Smooth muscle cell (in vitro differentiated cells): Measurements from ENCODE around the gene SERPINA3. TPM values are rescaled to one million over a fixed set of nuclear protein-coding genes. Genes with fewer than 3 reads are reported as not detected.

ENCODE experiments used
- DNase-seq: peaks from one replicate; lab custom pipeline; 2025; ENCODE audit not compliant: unreplicated experiment; lab: John Stamatoyannopoulos, UW
- H2AFZ ChIP-seq: fragments of 200-600 bp; sonication (generic); 2 replicates; pipeline ENCODE4 v1.6.0; 2016; ENCODE audit warnings: antibody characterized with exemption, low read depth, mild to moderate bottlenecking
- H3F3A ChIP-seq: fragments of 200-600 bp; sonication (generic); 2 replicates; pipeline ENCODE4 v1.6.0; 2017; ENCODE audit warnings: antibody characterized with exemption, low read depth
- H3K27ac ChIP-seq: fragments of 200-600 bp; sonication (generic); 2 replicates; pipeline ENCODE4 v1.5.1; 2016; ENCODE audit warnings: low read depth, mild to moderate bottlenecking
- H3K27me3 ChIP-seq: fragments of 200-600 bp; sonication (generic); 2 replicates; pipeline ENCODE4 v1.6.1; 2016; ENCODE audit warnings: low read depth, mild to moderate bottlenecking
- H3K36me3 ChIP-seq: fragments of 200-600 bp; sonication (generic); 2 replicates; pipeline ENCODE4 v1.5.1; 2016; ENCODE audit warnings: low read depth
- H3K4me1 ChIP-seq: fragments of 200-600 bp; sonication (generic); 2 replicates; pipeline ENCODE4 v1.5.1; 2016; ENCODE audit warnings: low read depth
- H3K4me2 ChIP-seq: fragments of 200-600 bp; sonication (generic); 2 replicates; pipeline ENCODE4 v1.6.0; 2016; ENCODE audit warnings: mild to moderate bottlenecking
- H3K4me3 ChIP-seq: fragments of 200-600 bp; sonication (generic); 2 replicates; pipeline ENCODE4 v1.5.1; 2016; ENCODE audit warnings: mild to moderate bottlenecking
- H3K79me2 ChIP-seq: fragments of 200-600 bp; sonication (generic); 2 replicates; pipeline ENCODE4 v1.6.0; 2016; ENCODE audit warnings: low read depth, mild to moderate bottlenecking
- H3K9ac ChIP-seq: fragments of 200-600 bp; sonication (generic); 2 replicates; pipeline ENCODE4 v1.6.0; 2016; ENCODE audit warnings: low read depth
- H3K9me3 ChIP-seq: fragments of 200-600 bp; sonication (generic); replicated peaks from 2 replicates; pipeline ENCODE4 v1.5.1; 2016; ENCODE audit warnings: low read depth
- H4K20me1 ChIP-seq: fragments of 200-600 bp; sonication (generic); 2 replicates; pipeline ENCODE4 v1.6.0; 2016; ENCODE audit warnings: low read depth
- WGBS: methylation state at CpG from one replicate; pipeline ENCODE4 v1.1.7; 2016; ENCODE audit warnings: low lambda C conversion rate; 5-methylcytosine and 5-hydroxymethylcytosine counted together
- polyA plus RNA-seq: library from polyadenylated mRNA; unstranded; fragments of >200 nt; fragmentation: Nextera tagmentation; extraction: Ambion mirVana; gene quantifications from 2 replicates; pipeline ENCODE4 v1.2.1, GENCODE V29; 2016
- total RNA-seq: library from RNA; depleted of rRNA; stranded (reverse); fragments of >200 nt; gene quantifications from 2 replicates; pipeline ENCODE4 v1.2.3, GENCODE V29; 2014
- TF ChIP-seq, protein P1 (sequence below): fragments of 200-600 bp; sonication (generic); IDR thresholded peaks from 2 replicates; pipeline ENCODE4 v1.5.1; 2017; ENCODE audit warnings: borderline replicate concordance, mild to moderate bottlenecking, antibody characterized with exemption; ENCODE audit not compliant: insufficient read depth, poor library complexity, severe bottlenecking

The SERPINA3 gene
- total and polyA plus RNA-seq, 2 experiments from 2014 or later, result 0.45 to 3.2 TPM

DNA sequence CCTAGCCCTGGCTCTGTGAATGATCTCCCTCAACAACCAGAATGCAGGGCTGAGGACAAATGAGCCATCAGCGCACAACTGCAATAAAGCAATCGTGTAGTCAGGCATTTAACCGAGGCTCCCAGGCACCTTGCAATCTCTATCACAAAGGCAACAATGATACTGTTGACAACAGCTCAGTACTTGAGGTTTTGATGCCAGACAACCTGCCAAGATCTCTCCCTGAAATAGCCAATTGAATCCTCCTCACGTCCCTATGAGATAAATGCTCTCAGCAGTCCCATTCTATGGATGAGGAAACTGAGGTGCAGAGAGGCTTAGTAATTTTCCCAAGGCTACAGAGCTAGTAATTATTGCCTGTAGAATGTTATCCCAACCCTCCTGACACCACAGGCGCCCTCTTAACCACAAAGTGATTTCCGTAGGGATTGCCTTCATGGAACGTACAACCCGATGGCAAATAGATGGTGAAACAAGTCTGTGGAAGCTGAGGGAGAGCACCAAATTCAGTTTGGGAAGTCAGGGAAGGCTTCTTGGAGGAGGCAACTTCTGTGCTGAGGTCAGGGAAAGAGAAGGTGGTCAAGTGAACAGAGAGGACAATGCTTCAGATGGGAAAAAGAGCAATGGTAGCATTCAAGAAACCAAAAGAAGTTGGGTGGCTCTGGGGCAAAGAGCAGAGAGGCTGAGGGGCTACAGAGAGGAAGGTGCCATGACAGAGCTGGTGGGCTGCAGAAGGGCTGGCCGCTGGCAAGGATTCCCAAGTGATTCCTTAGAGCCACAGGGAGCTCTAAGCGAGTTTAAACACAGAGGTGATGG, 12.6 kb downstream of the SERPINA3 start:
- DNase-seq, result no peak
- WGBS, result 88% methylated on average over 10 of the region's 10 CpGs
- no peak overlapping the region for H3K4me3 ChIP-seq
- H3F3A ChIP-seq, result no peaks in the 10 kb centered on the region
- no peaks in the 10 kb centered on the region for H3K4me1 ChIP-seq
- no peaks in the 10 kb centered on the region for H3K36me3 ChIP-seq
- H3K9me3 ChIP-seq, result no peaks in the 10 kb centered on the region
- TF ChIP-seq, protein P1, sequence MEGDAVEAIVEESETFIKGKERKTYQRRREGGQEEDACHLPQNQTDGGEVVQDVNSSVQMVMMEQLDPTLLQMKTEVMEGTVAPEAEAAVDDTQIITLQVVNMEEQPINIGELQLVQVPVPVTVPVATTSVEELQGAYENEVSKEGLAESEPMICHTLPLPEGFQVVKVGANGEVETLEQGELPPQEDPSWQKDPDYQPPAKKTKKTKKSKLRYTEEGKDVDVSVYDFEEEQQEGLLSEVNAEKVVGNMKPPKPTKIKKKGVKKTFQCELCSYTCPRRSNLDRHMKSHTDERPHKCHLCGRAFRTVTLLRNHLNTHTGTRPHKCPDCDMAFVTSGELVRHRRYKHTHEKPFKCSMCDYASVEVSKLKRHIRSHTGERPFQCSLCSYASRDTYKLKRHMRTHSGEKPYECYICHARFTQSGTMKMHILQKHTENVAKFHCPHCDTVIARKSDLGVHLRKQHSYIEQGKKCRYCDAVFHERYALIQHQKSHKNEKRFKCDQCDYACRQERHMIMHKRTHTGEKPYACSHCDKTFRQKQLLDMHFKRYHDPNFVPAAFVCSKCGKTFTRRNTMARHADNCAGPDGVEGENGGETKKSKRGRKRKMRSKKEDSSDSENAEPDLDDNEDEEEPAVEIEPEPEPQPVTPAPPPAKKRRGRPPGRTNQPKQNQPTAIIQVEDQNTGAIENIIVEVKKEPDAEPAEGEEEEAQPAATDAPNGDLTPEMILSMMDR, result no peak
- peaks cover 31% of the 10 kb centered on the region for H3K27me3 ChIP-seq
- no peak overlapping the region for H3K27ac ChIP-seq
- no peak overlapping the region for H2AFZ ChIP-seq
- no peak overlapping the region for H3K4me2 ChIP-seq
- H4K20me1 ChIP-seq, result no peaks in the 10 kb centered on the region
- H3K79me2 ChIP-seq, result no peaks in the 10 kb centered on the region
- H3K9ac ChIP-seq, result no peak overlapping the region

DNA sequence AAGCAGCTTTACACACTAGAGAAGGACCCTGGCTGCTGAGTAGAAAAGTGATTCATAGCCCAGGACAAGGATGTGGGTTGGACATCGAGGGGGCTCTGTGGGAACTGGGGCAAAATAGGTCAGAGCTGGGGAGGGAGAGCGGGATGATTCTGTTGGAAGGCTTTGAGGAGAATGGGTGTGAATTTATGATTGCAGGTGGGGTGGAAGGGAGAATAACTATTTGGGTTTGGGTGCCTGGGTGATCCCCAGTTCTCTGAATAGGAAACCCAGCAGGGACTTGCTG, 13.1 kb downstream of the SERPINA3 start:
- TF ChIP-seq, protein P1, result no peak
- Histone ChIP-seq H3K27ac (no peak overlapping the region), H3K9ac (no peak overlapping the region), H3K9me3 (no peaks in the 10 kb centered on the region), H2AFZ (no peak overlapping the region), H3K27me3 (peaks cover 31% of the 10 kb centered on the region), H3K36me3 (no peaks in the 10 kb centered on the region), H3K4me2 (no peak overlapping the region), H3K4me1 (no peaks in the 10 kb centered on the region), H3K4me3 (no peak overlapping the region), H3K79me2 (no peaks in the 10 kb centered on the region), H3F3A (no peaks in the 10 kb centered on the region), H4K20me1 (no peaks in the 10 kb centered on the region)
- no peak for DNase-seq
- WGBS, result 72% methylated on average over 2 of the region's 2 CpGs

DNA sequence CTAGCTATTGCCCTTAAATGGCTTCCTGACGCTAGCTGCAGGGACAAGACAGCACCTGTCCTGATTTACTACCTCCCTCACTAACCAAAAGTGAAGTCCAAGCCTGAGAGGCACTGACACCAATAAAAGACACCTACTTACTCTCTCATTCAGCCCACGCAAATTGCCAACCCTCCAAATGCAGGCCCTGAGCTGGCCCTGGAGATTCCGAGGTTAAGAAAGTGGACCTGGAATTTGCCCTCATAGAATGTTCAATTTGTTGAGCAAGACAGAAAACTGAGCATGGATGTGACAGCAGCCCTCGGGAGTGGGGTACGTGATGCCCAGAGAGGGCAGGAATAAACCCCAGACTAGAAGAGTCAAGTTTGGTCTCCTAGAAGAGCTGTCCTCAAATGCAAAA, 16.4 kb downstream of the SERPINA3 start:
- Histone ChIP-seq H3K9me3 (no peaks in the 10 kb centered on the region), H3F3A (no peaks in the 10 kb centered on the region), H2AFZ (no peak overlapping the region), H3K4me3 (no peak overlapping the region), H3K36me3 (no peaks in the 10 kb centered on the region), H3K27ac (no peak overlapping the region), H4K20me1 (no peaks in the 10 kb centered on the region), H3K4me1 (no peaks in the 10 kb centered on the region), H3K79me2 (no peaks in the 10 kb centered on the region), H3K27me3 (peaks cover 30% of the 10 kb centered on the region), H3K4me2 (no peak overlapping the region), H3K9ac (no peak overlapping the region)
- 72% methylated on average over 5 of the region's 5 CpGs for WGBS
- TF ChIP-seq, protein P1, result no peak
- no peak for DNase-seq

DNA sequence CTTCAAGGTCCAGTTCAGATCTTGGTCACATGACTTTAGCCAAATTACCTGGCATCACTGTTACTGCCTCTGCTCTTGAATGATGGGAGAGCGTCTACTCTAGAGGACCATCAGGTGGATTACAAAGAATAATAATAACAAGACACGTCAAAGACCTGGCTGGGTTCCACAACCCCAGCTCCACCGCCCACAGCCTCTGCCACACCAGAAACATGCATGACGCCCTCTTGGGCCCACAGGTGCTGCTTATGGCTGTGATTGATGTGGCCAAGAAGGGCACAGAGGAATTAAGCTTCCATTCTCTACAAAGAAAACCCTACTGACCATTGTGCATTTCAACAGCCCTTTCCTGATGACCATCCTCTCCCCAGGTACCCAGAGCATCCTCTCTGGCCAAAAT, 18.2 kb downstream of the SERPINA3 start:
- Histone ChIP-seq H3K27ac (no peak overlapping the region), H4K20me1 (no peaks in the 10 kb centered on the region), H3K36me3 (no peaks in the 10 kb centered on the region), H3K4me2 (no peak overlapping the region), H3K4me1 (no peaks in the 10 kb centered on the region), H3K9me3 (no peaks in the 10 kb centered on the region), H3K4me3 (no peak overlapping the region), H3F3A (no peaks in the 10 kb centered on the region), H3K79me2 (no peaks in the 10 kb centered on the region), H3K27me3 (peaks cover 17% of the 10 kb centered on the region), H3K9ac (no peak overlapping the region), H2AFZ (no peak overlapping the region)
- DNase-seq, result no peak
- 91% methylated on average over 4 of the region's 4 CpGs for WGBS
- TF ChIP-seq, protein P1, result no peak
